Parathyroid adenoma (tissue), 2 donors: ENCODE measurements around the gene ZNF135.

ENCODE experiments used
- H2AFZ ChIP-seq: fragments of 300-600 bp; sonication (generic); one replicate; pipeline ENCODE4 v1.7.0; 2017; ENCODE audit warnings: antibody characterized with exemption, mild to moderate bottlenecking
- H3K27ac ChIP-seq: fragments of 300-600 bp; sonication (generic); one replicate; pipeline ENCODE4 v1.7.0; 2017
- H3K27me3 ChIP-seq: fragments of 300-600 bp; sonication (generic); one replicate; pipeline ENCODE4 v1.7.0; 2017; ENCODE audit warnings: low read length; ENCODE audit not compliant: control insufficient read depth, insufficient read depth
- H3K36me3 ChIP-seq: fragments of 300-600 bp; sonication (generic); one replicate; pipeline ENCODE4 v1.7.0; 2017; ENCODE audit warnings: low read length; ENCODE audit not compliant: control insufficient read depth, insufficient read depth
- H3K4me1 ChIP-seq: fragments of 300-600 bp; sonication (generic); one replicate; pipeline ENCODE4 v1.7.0; 2017; ENCODE audit warnings: control low read depth
- H3K4me2 ChIP-seq: fragments of 300-600 bp; sonication (generic); one replicate; pipeline ENCODE4 v1.7.0; 2017; ENCODE audit warnings: low read length
- H3K4me3 ChIP-seq: fragments of 300-600 bp; sonication (generic); one replicate; pipeline ENCODE4 v1.7.0; 2017; ENCODE audit warnings: low read depth, low read length
- H3K79me2 ChIP-seq: fragments of 300-600 bp; sonication (generic); one replicate; pipeline ENCODE4 v1.7.0; 2017; ENCODE audit warnings: control low read depth
- H3K9ac ChIP-seq: fragments of 300-600 bp; sonication (generic); one replicate; pipeline ENCODE4 v1.7.0; 2017; ENCODE audit warnings: mild to moderate bottlenecking
- H3K9me3 ChIP-seq: fragments of 300-600 bp; sonication (generic); one replicate; pipeline ENCODE4 v1.7.0; 2017; ENCODE audit warnings: low read length; ENCODE audit not compliant: control insufficient read depth
- CTCF ChIP-seq: fragments of 300-600 bp; sonication (generic); IDR thresholded peaks from one replicate; pipeline ENCODE4 v1.7.0; 2017; ENCODE audit warnings: antibody characterized with exemption, mild to moderate bottlenecking
- donor health status: primary hyperparathyroidism.

ZNF135 gene

DNA sequence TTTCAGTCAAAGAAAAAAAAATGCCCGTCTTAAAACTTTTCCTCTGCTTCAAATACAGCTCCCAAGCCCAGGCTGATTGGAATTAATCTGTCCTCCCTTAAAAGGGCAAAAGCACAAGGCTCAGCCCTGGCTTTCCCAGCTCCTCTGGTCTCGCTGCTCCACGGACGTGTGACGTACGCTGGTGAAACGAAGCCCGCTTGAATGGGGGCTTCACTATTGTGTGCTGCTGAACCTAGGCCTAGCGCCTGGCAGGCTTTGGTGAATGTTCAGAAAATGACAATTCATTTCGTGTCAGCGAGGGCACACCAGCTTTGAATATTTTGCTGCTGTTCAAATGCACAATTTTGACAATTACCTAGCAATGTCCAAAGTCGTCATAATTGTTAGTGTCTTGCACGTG is 615 bp upstream of the ZNF135 start:
- H2AFZ ChIP-seq: peak overlapping the region; percentile 85
- H3K9ac ChIP-seq: no peak overlapping the region
- H3K4me1 ChIP-seq: no peaks in the 10 kb centered on the region
- no peak for TF ChIP-seq CTCF
- no peaks in the 10 kb centered on the region for H3K79me2 ChIP-seq
- peak overlapping the region; percentile 85 for H3K27ac ChIP-seq
- peak overlapping the region; percentile 79 for H3K4me3 ChIP-seq
- peak overlapping the region; percentile 81 for H3K4me2 ChIP-seq
- no peaks in the 10 kb centered on the region for H3K27me3 ChIP-seq
- H3K9me3 ChIP-seq: no peaks in the 10 kb centered on the region
- no peaks in the 10 kb centered on the region for H3K36me3 ChIP-seq

- Histone ChIP-seq H3K9me3 (no peaks in the 10 kb centered on the region), H3K4me3 (peak overlapping the region; percentile 79), H3K27ac (peak overlapping the region; percentile 85), H3K4me1 (no peaks in the 10 kb centered on the region), H3K79me2 (no peaks in the 10 kb centered on the region), H3K27me3 (no peaks in the 10 kb centered on the region), H3K4me2 (peak overlapping the region; percentile 81), H2AFZ (peak overlapping the region; percentile 85), H3K36me3 (no peaks in the 10 kb centered on the region), H3K9ac (peak overlapping the region; percentile 8)
- no peak for TF ChIP-seq CTCF
Measured at GRCh38 chr19:58059671-58060078, 593 bp downstream of the ZNF135 start.

DNA sequence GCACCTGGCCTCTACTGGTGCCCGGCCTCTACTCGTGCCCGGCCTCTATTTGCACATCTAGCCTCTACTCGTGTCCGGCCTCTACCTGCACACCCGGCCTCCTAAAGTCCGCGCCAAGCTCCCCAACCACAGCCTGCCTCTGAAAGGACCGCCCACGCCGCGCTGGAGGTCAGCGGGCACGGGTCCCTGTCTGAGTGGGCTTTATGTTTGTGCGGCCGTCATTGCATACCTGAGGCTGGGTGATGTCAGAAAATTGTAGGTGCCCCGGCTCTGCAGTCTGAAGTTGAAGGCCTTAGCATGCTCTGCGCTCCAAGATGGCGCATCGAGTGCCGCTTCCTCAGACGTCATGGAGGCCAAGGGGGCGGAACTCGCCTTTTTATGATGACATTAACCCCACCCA is 1.1 kb downstream of the ZNF135 start:
- H3K4me3 ChIP-seq: peak overlapping the region; percentile 79
- H3K36me3 ChIP-seq: no peaks in the 10 kb centered on the region
- no peaks in the 10 kb centered on the region for H3K4me1 ChIP-seq
- peak overlapping the region; percentile 81 for H3K4me2 ChIP-seq
- H3K27ac ChIP-seq: no peak overlapping the region
- no peak for TF ChIP-seq CTCF
- H3K79me2 ChIP-seq: no peaks in the 10 kb centered on the region
- H3K27me3 ChIP-seq: no peaks in the 10 kb centered on the region
- no peaks in the 10 kb centered on the region for H3K9me3 ChIP-seq
- peak overlapping the region; percentile 85 for H2AFZ ChIP-seq
- H3K9ac ChIP-seq: no peak overlapping the region

DNA sequence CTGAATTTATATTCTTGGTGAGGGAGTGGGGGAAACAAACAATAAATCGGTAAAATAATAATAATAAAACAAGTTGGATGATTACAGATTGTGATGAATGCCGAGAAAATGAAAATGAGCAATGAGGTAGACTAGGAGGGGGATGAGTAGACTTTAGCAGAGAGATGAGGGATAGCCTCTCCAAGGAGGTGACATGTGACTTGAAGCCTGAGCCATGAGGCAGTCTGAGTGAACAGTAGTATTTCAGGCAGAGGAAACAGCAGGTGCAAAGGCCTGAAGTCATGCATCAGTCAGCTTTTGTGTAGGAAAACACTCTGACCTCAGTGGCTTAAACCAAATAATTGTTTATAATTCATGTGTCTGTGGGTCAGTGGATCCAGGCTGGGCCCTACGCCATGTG is 4.6 kb downstream of the ZNF135 start:
- H2AFZ ChIP-seq: no peak overlapping the region
- no peak overlapping the region for H3K4me3 ChIP-seq
- H3K36me3 ChIP-seq: peaks cover 3% of the 10 kb centered on the region
- H3K27ac ChIP-seq: no peak overlapping the region
- H3K4me2 ChIP-seq: no peak overlapping the region
- no peak overlapping the region for H3K9ac ChIP-seq
- TF ChIP-seq CTCF: no peak
- H3K9me3 ChIP-seq: no peaks in the 10 kb centered on the region
- H3K27me3 ChIP-seq: no peaks in the 10 kb centered on the region
- no peaks in the 10 kb centered on the region for H3K4me1 ChIP-seq
- H3K79me2 ChIP-seq: no peaks in the 10 kb centered on the region

DNA sequence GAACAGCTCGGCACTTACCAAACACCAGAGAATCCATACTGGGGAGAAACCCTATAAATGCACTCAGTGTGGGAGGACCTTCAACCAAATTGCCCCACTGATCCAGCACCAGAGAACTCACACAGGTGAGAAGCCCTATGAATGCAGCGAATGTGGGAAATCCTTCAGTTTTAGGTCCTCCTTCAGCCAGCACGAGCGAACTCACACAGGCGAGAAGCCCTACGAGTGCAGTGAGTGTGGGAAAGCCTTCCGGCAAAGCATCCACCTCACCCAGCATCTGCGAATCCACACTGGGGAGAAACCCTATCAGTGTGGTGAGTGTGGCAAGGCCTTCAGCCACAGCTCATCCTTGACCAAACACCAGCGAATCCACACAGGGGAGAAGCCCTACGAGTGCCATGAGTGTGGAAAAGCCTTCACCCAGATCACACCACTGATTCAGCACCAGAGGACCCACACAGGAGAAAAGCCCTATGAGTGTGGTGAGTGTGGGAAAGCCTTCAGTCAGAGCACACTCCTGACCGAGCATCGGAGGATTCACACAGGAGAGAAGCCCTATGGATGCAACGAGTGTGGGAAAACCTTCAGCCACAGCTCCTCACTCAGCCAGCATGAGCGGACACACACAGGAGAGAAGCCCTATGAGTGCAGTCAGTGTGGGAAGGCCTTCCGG is 8.3 kb downstream of the ZNF135 start:
- Histone ChIP-seq H3K27ac (no peak overlapping the region), H3K9me3 (no peaks in the 10 kb centered on the region), H3K27me3 (no peaks in the 10 kb centered on the region), H3K4me2 (no peak overlapping the region), H2AFZ (no peak overlapping the region), H3K79me2 (no peaks in the 10 kb centered on the region), H3K36me3 (peaks cover 3% of the 10 kb centered on the region), H3K9ac (no peak overlapping the region), H3K4me3 (no peak overlapping the region), H3K4me1 (no peaks in the 10 kb centered on the region)
- TF ChIP-seq CTCF: no peak
